AG09319 (cell line): ENCODE data around the gene HPS5.

Experiments
- DNase-seq: peaks from one replicate; pipeline ENCODE4 v3.0.0-alpha.2; 2010; ENCODE audit warnings: low read depth; ENCODE audit errors: extremely low read depth
- CTCF ChIP-seq: IDR thresholded peaks from 2 replicates; pipeline ENCODE4 v1.5.1; 2011; ENCODE audit warnings: low read depth, mild to moderate bottlenecking, inconsistent platforms, low read length, moderate library complexity

The HPS5 gene

GRCh38 chr11:18230859-18231258 is 91.1 kb downstream of the HPS5 start:
- no peak for TF ChIP-seq CTCF
- DNase-seq = no peak

GRCh38 chr11:18229501-18229900 is 92.4 kb downstream of the HPS5 start:
- TF ChIP-seq CTCF = no peak
- DNase-seq = no peak
